Measurements from ENCODE around the gene SELENOT. TPM values are rescaled to one million over a fixed set of nuclear protein-coding genes. Genes with fewer than 3 reads are reported as not detected.
A peak's percentile ranks its signal among the peaks of the same experiment; 100 is the strongest.

SELENOT gene
- total RNA-seq, 2 experiments from 2014 or later = 110 to 115 TPM

DNA sequence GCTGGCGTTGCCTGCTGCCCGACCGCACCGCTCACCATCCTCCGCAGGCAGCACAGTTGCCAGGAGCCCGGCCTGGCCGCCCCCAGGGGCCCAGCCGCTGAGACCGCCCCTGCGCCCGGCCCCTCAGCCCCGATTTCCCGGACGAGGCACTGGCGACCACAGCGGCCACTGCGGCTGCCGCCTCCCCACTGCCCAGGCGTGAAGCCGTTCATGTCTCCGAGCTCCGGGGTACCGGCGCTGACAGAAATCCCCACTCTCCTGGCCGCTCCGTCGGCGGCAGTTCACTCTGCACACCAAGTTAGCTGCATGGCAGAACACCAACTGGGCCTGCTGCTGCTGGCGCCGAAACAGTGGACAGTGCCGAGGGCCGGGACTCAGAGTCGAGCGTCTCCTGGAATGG lies 8.5 kb downstream of the SELENOT start:
- peaks cover 31% of the 10 kb centered on the region for H3K4me1 ChIP-seq (ENCODE audit: insufficient read depth, low read length)
- H3K36me3 ChIP-seq (ENCODE audit: insufficient read depth, low read length) = peaks cover 26% of the 10 kb centered on the region
- no peaks in the 10 kb centered on the region for H3K9me3 ChIP-seq (ENCODE audit: control insufficient read depth in 1 of 2, insufficient read depth in 1 of 2, low read length in 2 of 2)
- Mint-ChIP-seq H3K27ac (no peak overlapping the region), H3K36me3 (ENCODE audit: low read depth) (peaks cover 78% of the 10 kb centered on the region), H3K9me3 (no peaks in the 10 kb centered on the region), H3K27me3 (no peaks in the 10 kb centered on the region), H3K4me1 (ENCODE audit: low read depth) (peaks cover 71% of the 10 kb centered on the region), H3K4me3 (no peak overlapping the region)
- H3K4me3 ChIP-seq (ENCODE audit: low read length) = no peak overlapping the region
- DNase-seq = no peak
- TF ChIP-seq, protein P1, sequence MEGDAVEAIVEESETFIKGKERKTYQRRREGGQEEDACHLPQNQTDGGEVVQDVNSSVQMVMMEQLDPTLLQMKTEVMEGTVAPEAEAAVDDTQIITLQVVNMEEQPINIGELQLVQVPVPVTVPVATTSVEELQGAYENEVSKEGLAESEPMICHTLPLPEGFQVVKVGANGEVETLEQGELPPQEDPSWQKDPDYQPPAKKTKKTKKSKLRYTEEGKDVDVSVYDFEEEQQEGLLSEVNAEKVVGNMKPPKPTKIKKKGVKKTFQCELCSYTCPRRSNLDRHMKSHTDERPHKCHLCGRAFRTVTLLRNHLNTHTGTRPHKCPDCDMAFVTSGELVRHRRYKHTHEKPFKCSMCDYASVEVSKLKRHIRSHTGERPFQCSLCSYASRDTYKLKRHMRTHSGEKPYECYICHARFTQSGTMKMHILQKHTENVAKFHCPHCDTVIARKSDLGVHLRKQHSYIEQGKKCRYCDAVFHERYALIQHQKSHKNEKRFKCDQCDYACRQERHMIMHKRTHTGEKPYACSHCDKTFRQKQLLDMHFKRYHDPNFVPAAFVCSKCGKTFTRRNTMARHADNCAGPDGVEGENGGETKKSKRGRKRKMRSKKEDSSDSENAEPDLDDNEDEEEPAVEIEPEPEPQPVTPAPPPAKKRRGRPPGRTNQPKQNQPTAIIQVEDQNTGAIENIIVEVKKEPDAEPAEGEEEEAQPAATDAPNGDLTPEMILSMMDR (IDR thresholded peaks at IDR 0.05) = no peak
- H3K27me3 ChIP-seq (ENCODE audit: control insufficient read depth in 1 of 2, insufficient read depth in 2 of 2, low read length in 2 of 2) = no peaks in the 10 kb centered on the region
- no peak overlapping the region for H3K27ac ChIP-seq (ENCODE audit: low read depth in 1 of 2, low read length in 2 of 2)
- intact Hi-C loops (cut with DNase I, micrococcal nuclease) = no loop called here
- CTCF ChIA-PET = interaction anchor here (0.7 kb wide), 1 partner anchor 11 kb away, joined by 3 read pairs; no protein-coding TSS in a partner anchor
- POLR2A ChIA-PET = interaction anchor here (1.5 kb wide), 1 partner anchor 90 kb away, joined by 3 read pairs; no protein-coding TSS in a partner anchor
- ATAC-seq (ENCODE audit: poor library complexity) = no peak

DNA sequence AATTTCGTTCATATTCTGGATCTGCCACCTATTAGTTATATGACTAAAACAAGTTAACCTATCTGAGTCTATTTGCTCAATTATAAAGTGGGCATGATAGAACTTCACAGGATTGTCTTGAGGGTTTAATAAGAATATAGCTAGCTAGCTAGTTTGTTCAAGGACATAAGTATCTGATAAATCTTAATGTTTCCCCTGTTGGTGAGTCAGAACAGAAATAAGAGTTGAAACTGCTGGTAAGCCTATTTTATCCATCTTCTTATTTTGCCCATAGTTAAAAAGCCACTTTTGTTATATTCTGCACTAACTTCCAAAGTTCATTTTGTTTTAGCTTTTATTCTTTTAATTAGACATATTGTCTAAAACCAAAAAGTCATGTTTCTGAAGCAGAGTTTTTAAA lies 9.4 kb downstream of the SELENOT start:
- Mint-ChIP-seq H3K27ac (peak overlapping the region; percentile 14), H3K9me3 (no peaks in the 10 kb centered on the region), H3K27me3 (no peaks in the 10 kb centered on the region), H3K36me3 (ENCODE audit: low read depth) (peaks cover 78% of the 10 kb centered on the region), H3K4me1 (ENCODE audit: low read depth) (peaks cover 71% of the 10 kb centered on the region), H3K4me3 (no peak overlapping the region)
- CTCF ChIA-PET = interaction anchor here (0.7 kb wide), 1 partner anchor 10 kb away, joined by 3 read pairs; no protein-coding TSS in a partner anchor
- intact Hi-C loops (cut with DNase I, micrococcal nuclease) = no loop called here
- ATAC-seq (ENCODE audit: poor library complexity) (no peak), DNase-seq (no peak)
- TF ChIP-seq, protein P1 (IDR thresholded peaks at IDR 0.05) = no peak
- H3K9me3 ChIP-seq (ENCODE audit: control insufficient read depth in 1 of 2, insufficient read depth in 1 of 2, low read length in 2 of 2) = no peaks in the 10 kb centered on the region
- H3K36me3 ChIP-seq (ENCODE audit: insufficient read depth, low read length) = peaks cover 23% of the 10 kb centered on the region
- no peak overlapping the region for H3K4me3 ChIP-seq (ENCODE audit: low read length)
- H3K4me1 ChIP-seq (ENCODE audit: insufficient read depth, low read length) = peaks cover 28% of the 10 kb centered on the region
- POLR2A ChIA-PET = interaction anchor here (1.0 to 1.5 kb wide), 2 partner anchors 9 to 90 kb away, joined by 3 to 5 read pairs; partner anchors contain the start of gene SELENOT
- H3K27me3 ChIP-seq (ENCODE audit: control insufficient read depth in 1 of 2, insufficient read depth in 2 of 2, low read length in 2 of 2) = no peaks in the 10 kb centered on the region
- no peak overlapping the region for H3K27ac ChIP-seq (ENCODE audit: low read depth in 1 of 2, low read length in 2 of 2)

DNA sequence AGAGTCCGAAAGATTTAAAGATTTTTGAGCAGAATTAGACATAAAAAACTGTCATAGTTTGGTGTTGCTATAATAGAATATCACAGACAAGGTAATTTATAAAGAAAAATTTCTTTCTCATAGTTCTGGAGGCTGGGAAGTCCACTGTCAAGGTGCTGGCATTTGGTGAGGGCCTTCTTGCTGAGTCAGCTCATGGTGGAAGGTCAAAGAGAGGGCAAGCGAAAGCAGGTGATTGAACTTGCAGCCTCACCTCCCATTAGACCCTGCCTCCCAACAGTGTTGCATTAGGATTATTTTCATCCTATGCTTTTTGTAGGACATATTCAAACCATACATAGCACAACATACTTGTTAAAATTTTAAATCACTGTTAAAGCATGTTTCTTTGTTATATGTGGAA lies 9.9 kb downstream of the SELENOT start:
- no peaks in the 10 kb centered on the region for H3K9me3 ChIP-seq (ENCODE audit: control insufficient read depth in 1 of 2, insufficient read depth in 1 of 2, low read length in 2 of 2)
- no peak overlapping the region for H3K4me3 ChIP-seq (ENCODE audit: low read length)
- H3K4me3 Mint-ChIP-seq = peak overlapping the region; percentile 7
- H3K36me3 ChIP-seq (ENCODE audit: insufficient read depth, low read length) = peaks cover 21% of the 10 kb centered on the region
- DNase-seq (no peak), ATAC-seq (ENCODE audit: poor library complexity) (no peak)
- ChIA-PET CTCF (no interaction called here), POLR2A (interaction anchor here (1.0 to 1.2 kb wide), 2 partner anchors 10 to 67 kb away, joined by 3 to 5 read pairs; partner anchors contain the start of genes SELENOT and SERP1)
- no peaks in the 10 kb centered on the region for H3K27me3 ChIP-seq (ENCODE audit: control insufficient read depth in 1 of 2, insufficient read depth in 2 of 2, low read length in 2 of 2)
- H3K27ac Mint-ChIP-seq = peak overlapping the region; percentile 14
- no peak overlapping the region for H3K27ac ChIP-seq (ENCODE audit: low read depth in 1 of 2, low read length in 2 of 2)
- H3K4me1 ChIP-seq (ENCODE audit: insufficient read depth, low read length) = peaks cover 25% of the 10 kb centered on the region
- H3K27me3 Mint-ChIP-seq = no peaks in the 10 kb centered on the region
- intact Hi-C loops (cut with DNase I, micrococcal nuclease) = no loop called here
- H3K9me3 Mint-ChIP-seq = no peaks in the 10 kb centered on the region
- TF ChIP-seq, protein P1 (IDR thresholded peaks at IDR 0.05) = no peak
- peaks cover 78% of the 10 kb centered on the region for H3K36me3 Mint-ChIP-seq (ENCODE audit: low read depth)
- H3K4me1 Mint-ChIP-seq (ENCODE audit: low read depth) = peaks cover 68% of the 10 kb centered on the region

Data from CD4-positive, alpha-beta T cell (primary cell).